ENCODE data around the gene TADA2B.

TADA2B gene

GRCh38 chr4:7040765-7041164 is 2.4 kb upstream of the TADA2B start:
- no peak for DNase-seq (ENCODE audit: low read depth in 2 of 3, low spot score in 2 of 3)

- DNase-seq (ENCODE audit: low read depth in 2 of 3, low spot score in 2 of 3) = no peak
Measured at GRCh38 chr4:7041246-7041645, 1.9 kb upstream of the TADA2B start.

DNA sequence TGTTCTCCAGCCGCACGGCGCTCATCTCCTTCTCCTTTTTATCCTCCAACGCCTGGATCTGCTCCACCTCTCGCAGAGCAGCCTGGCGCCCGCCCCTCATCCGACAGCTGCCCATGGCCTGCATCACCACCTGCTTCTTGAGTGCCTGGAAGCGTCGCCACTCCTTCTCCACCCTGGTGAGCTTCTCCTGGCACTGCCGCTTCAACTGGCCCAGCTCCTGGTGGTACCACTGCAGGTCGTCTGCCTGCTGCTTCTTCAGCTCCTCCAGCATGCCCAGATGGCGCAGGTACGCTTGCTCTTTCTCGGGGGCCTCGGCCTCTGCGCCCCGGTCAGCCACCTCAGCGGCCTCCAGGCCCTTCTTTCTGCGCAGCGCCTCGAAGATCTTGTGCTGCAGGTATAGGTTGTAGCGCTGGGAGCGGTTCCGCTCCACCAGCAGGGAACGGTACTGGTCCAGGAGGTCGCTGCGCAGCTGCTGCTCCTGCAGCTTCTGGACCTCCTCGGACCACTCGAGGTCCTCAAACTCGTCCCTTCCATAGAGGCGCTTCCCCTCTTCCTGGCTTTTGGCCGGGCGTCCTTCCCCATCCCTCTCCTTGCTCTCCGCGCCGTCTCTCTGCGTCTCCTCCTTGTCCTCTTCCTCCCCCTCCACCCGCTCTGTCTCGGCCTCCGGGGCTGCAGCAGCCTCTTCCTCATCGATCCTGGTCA is 1.2 kb upstream of the TADA2B start:
- no peak for DNase-seq (ENCODE audit: low read depth in 2 of 3, low spot score in 2 of 3)

- peak; percentile 82 to 96 (median 93) for DNase-seq (ENCODE audit: low read depth in 2 of 3, low spot score in 2 of 3)
Measured at GRCh38 chr4:7042503-7043283, 479 bp upstream of the TADA2B start.

- DNase-seq (ENCODE audit: low read depth in 2 of 3, low spot score in 2 of 3) = no peak
Measured at GRCh38 chr4:7044137-7044930, 1.2 kb downstream of the TADA2B start.

- DNase-seq (ENCODE audit: low read depth in 2 of 3, low spot score in 2 of 3) = no peak
Measured at GRCh38 chr4:7045553-7045952, 2.4 kb downstream of the TADA2B start.

DNA sequence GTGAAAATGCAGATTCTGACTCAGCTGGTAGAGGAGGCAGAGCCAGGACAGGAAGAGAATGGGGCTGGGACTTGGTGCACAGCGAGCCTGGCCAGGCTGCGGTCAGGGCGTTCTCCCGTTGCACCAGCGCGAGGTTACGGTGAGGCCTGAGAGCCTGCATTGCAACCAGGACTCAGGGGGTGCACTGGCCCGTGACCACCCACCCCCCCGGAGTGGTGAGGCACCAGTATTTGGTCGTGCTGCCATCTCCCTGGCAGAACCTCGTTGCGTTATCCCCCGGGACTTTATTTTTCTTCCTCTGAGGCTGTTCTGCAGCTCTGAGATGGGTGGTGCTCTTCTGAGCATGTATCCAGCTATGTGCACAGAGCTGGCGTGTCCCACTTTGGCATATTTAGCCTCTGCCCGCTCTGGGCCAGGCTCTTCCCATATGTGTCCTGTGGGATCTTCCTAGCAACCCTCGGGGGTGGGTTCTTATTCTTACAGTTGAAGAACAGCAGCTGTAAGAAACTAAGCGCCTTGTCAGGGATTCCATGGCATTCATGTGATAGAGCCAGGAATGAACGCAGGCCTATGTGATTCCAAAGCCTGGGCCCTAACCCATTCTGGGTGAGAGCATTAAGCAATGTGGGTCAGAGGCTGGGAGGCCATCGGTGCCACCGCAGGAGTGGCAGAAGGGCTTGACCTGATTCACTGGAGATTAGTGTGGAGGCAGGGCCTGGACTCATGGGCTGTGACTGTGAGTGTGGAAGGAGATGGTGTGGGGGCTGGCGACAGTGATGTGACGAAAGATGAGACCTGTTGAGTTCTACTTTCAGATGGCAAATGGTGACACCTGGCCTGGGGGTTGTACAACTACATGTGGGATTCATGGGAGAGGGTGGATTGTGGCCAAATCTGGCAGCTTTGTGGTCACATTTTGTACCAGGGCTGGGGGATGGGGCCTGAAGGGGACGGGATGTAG is 3.1 kb downstream of the TADA2B start:
- DNase-seq (ENCODE audit: low read depth in 2 of 3, low spot score in 2 of 3) = no peak

- no peak for DNase-seq (ENCODE audit: low read depth in 2 of 3, low spot score in 2 of 3)
Measured at GRCh38 chr4:7046971-7047370, 3.8 kb downstream of the TADA2B start.

DNA sequence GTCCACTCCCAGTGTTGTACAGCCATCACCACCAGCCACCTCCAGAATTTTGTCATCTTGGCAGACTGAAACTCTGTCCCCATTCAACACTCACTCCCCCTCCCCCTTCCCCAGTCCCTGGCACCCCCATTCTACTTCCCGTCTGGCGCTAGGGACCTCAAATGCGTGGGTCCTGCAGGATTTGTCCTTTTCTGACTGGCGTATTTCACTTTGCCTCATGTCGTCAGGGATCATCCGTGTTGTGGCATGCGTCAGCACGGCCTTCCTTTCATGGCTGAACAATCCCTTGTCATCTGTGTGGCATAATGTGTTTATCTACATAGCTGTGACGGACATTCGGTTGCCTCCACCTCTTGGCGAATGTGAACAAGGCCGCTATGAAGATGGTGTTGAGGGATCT is 5.5 kb downstream of the TADA2B start:
- DNase-seq (ENCODE audit: low read depth in 2 of 3, low spot score in 2 of 3) = no peak

GRCh38 chr4:7049295-7049694 is 6.1 kb downstream of the TADA2B start:
- DNase-seq (ENCODE audit: low read depth in 2 of 3, low spot score in 2 of 3) = no peak

DNA sequence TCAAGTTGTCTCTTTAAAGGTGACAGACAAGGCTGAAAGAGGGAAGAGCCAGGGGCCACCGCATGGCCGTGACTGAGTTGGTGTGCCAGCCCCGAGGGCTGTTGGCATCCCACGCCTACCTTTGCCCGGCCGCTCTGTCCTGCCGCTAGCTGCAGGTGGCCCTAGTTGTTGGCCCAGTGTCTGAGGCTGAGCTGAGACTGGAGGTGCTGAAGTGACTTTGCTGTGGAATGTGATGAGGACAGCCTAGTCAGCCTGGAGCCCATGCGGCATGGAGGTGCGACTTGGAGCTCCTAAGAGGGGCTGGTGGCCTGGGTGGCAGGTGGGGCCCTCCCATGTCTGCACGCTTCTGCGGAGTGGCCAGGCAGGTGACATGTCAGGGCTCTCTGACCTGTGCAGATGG is 6.6 kb downstream of the TADA2B start:
- DNase-seq (ENCODE audit: low read depth in 2 of 3, low spot score in 2 of 3) = no peak

GRCh38 chr4:7050481-7051143 is 7.4 kb downstream of the TADA2B start:
- DNase-seq (ENCODE audit: low read depth in 2 of 3, low spot score in 2 of 3) = no peak

- DNase-seq (ENCODE audit: low read depth in 2 of 3, low spot score in 2 of 3) = no peak
Measured at GRCh38 chr4:7051144-7051495, 7.9 kb downstream of the TADA2B start.

DNA sequence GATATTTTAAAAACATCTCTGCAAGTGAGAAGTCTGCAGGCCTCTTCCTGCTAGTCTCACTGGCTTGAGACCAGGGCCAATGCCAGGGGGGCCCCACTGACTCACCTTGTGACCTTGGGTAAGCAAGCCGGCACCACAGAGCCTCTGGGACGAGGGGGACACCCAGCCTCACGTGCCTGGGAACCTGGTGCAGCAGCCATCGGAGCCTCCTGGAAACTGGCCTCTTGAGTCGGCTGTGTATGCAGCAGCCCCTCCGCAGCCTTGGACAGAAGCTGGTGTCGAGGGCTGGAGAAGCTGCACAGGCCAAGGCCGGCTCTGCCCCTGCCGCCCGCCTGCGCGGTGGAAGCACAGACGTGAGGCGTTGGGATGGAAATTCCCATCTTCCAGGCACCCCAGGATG is 8.7 kb downstream of the TADA2B start:
- DNase-seq (ENCODE audit: low read depth in 2 of 3, low spot score in 2 of 3) = no peak

DNA sequence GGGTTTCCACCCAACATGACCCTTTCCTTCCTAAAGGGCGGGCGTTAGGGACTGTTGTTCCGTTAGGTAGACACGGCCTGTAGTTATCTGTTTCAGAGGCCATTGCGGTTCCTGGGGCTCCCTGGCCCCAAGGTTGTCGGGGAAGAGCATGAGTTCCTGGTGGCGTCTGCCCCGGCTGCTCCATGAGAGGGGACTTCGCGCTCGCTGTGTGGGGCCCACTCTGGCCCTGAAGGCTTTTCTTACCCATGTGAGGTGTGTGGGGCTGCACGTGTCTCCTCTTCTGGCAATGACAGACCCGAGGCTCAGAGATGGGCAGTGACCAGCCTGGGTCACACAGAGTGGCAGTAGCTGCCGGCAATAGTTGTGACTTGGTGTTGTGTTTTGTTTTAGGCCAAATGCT is 9.1 kb downstream of the TADA2B start:
- no peak for DNase-seq (ENCODE audit: low read depth in 2 of 3, low spot score in 2 of 3)

- no peak for DNase-seq (ENCODE audit: low read depth in 2 of 3, low spot score in 2 of 3)
Measured at GRCh38 chr4:7052923-7053715, 9.9 kb downstream of the TADA2B start.

- no peak for DNase-seq (ENCODE audit: low read depth in 2 of 3, low spot score in 2 of 3)
Measured at GRCh38 chr4:7054106-7054880, 11.1 kb downstream of the TADA2B start.

GRCh38 chr4:7055111-7055989 is 12.2 kb downstream of the TADA2B start:
- no peak for DNase-seq (ENCODE audit: low read depth in 2 of 3, low spot score in 2 of 3)
